B cell (primary cell): ENCODE measurements around the gene MFN1. TPM values are rescaled to one million over a fixed set of nuclear protein-coding genes. Genes with fewer than 3 reads are reported as not detected.

Experiments
- ATAC-seq: fragments of 200-7000 bp; cut with Tn5 transposase; one replicate; pipeline ENCODE4 v1.10.0; 2021; ENCODE audit warnings: low read depth, mild to moderate bottlenecking, moderate number of reproducible peaks, moderate library complexity
- CTCF ChIA-PET: fragments of 350-600 bp; sonication (Branson Sonifier 250); formaldehyde crosslinking; loops from one replicate; lab custom pipeline; 2021; ENCODE audit warnings: antibody characterized with exemption, inconsistent platforms; lab: Charles Lee
- POLR2A ChIA-PET: fragments of 350-600 bp; sonication (Branson Sonifier 250); formaldehyde crosslinking; loops from one replicate; lab custom pipeline; 2021; ENCODE audit warnings: antibody characterized with exemption; lab: Charles Lee
- DNase-seq: peaks from one replicate; pipeline ENCODE4 v3.0.0; 2013
- H2AFZ ChIP-seq: 2 replicates; pipeline ENCODE4 v1.6.1; 2012; ENCODE audit warnings: mild to moderate bottlenecking, low read depth, low read length; ENCODE audit not compliant: insufficient read depth, poor library complexity, severe bottlenecking
- H3K27ac ChIP-seq, 2 donors: 1 replicate in 1 of 2; 2 replicates in 1 of 2; pipeline ENCODE4 v1.5.1; 2012 to 2013; ENCODE audit warnings: low read length in 2 of 2, mild to moderate bottlenecking in 2 of 2, moderate library complexity in 1 of 2
- H3K27me3 ChIP-seq, 4 experiments: fragments of 200-600 bp in 1 of 4; sonication (generic) in 1 of 4; replicated peaks in 1 of 4; 1 replicate in 2 of 4; 2 replicates in 2 of 4; pipeline versions ENCODE4 v1.6.1 to v1.7.0; 2013 to 2016; ENCODE audit warnings: low read length in 3 of 4, mild to moderate bottlenecking in 2 of 4, mixed read lengths in 1 of 4, moderate library complexity in 1 of 4; ENCODE audit not compliant: insufficient read depth in 4 of 4, control insufficient read depth in 3 of 4; ENCODE audit errors: control extremely low read depth in 1 of 4
- H3K36me3 ChIP-seq, 2 experiments: replicated peaks in 1 of 2; 1 replicate in 1 of 2; 2 replicates in 1 of 2; pipeline versions ENCODE4 v1.6.1 to v1.7.1; 2013; ENCODE audit warnings: low read length in 1 of 2; ENCODE audit not compliant: insufficient read depth in 2 of 2, control insufficient read depth in 1 of 2; ENCODE audit errors: control extremely low read depth in 1 of 2, extremely low read depth in 1 of 2
- H3K4me1 ChIP-seq, 2 donors: fragments of 200-600 bp in 1 of 2; sonication (generic) in 1 of 2; 1 replicate in 1 of 2; 2 replicates in 1 of 2; pipeline versions ENCODE4 v1.5.1 to v1.6.1; 2013 to 2017; ENCODE audit warnings: low read length in 2 of 2; ENCODE audit not compliant: control insufficient read depth in 2 of 2, insufficient read depth in 2 of 2
- H3K4me2 ChIP-seq: replicated peaks from 2 replicates; pipeline ENCODE3; 2012; ENCODE audit warnings: mild to moderate bottlenecking, low read depth, low read length; ENCODE audit not compliant: poor library complexity, severe bottlenecking
- H3K4me3 ChIP-seq, 5 experiments: fragments of 200-600 bp in 1 of 5; sonication (generic) in 1 of 5; 1 replicate in 3 of 5; 2 replicates in 2 of 5; pipeline versions ENCODE4 v1.5.1 to v1.7.0; 2011 to 2016; ENCODE audit warnings: low read length in 4 of 5, mild to moderate bottlenecking in 4 of 5, low read depth in 2 of 5, control low read depth in 1 of 5, moderate library complexity in 1 of 5; ENCODE audit not compliant: insufficient read depth in 1 of 5; ENCODE audit errors: control extremely low read depth in 1 of 5, extremely low read depth in 1 of 5
- H3K79me2 ChIP-seq: fragments of 200-600 bp; sonication (generic); one replicate; pipeline ENCODE4 v1.6.0; 2016; ENCODE audit warnings: low read length; ENCODE audit not compliant: control insufficient read depth, insufficient read depth
- H3K9ac ChIP-seq: fragments of 200-600 bp; sonication (generic); 2 replicates; pipeline ENCODE4 v1.6.1; 2017; ENCODE audit warnings: mild to moderate bottlenecking, low read length, moderate library complexity
- H3K9me3 ChIP-seq, 3 donors: one replicate each; pipeline versions ENCODE4 v1.6.1 to v1.7.1; 2013; ENCODE audit warnings: low read length in 2 of 3; ENCODE audit not compliant: control insufficient read depth in 2 of 3, insufficient read depth in 1 of 3; ENCODE audit errors: control extremely low read depth in 1 of 3
- H4K20me1 ChIP-seq: 2 replicates; pipeline ENCODE4 v1.6.0; 2012; ENCODE audit warnings: mild to moderate bottlenecking, low read length; ENCODE audit not compliant: insufficient read depth, control insufficient read depth, poor library complexity, severe bottlenecking
- H3K27ac Mint-ChIP-seq: one replicate; pipeline ENCODE4 v1.8.0; 2021; ENCODE audit warnings: mixed read lengths
- H3K27me3 Mint-ChIP-seq: one replicate; pipeline ENCODE4 v1.8.0; 2021; ENCODE audit warnings: mixed read lengths
- H3K4me1 Mint-ChIP-seq: one replicate; pipeline ENCODE4 v1.8.0; 2021; ENCODE audit warnings: mixed read lengths
- H3K4me3 Mint-ChIP-seq: one replicate; pipeline ENCODE4 v1.8.0; 2021; ENCODE audit warnings: mixed read lengths
- H3K9me3 Mint-ChIP-seq: one replicate; pipeline ENCODE4 v1.8.0; 2022; ENCODE audit warnings: mixed read lengths; ENCODE audit not compliant: insufficient read depth
- CTCF ChIP-seq: fragments of 200-600 bp; IDR thresholded peaks from one replicate; pipeline ENCODE4 v1.8.0; 2022; ENCODE audit warnings: antibody characterized with exemption, mild to moderate bottlenecking
- EZH2 ChIP-seq: IDR thresholded peaks from 2 replicates; pipeline ENCODE4 v1.6.1; 2012; ENCODE audit warnings: borderline replicate concordance, low read depth, mild to moderate bottlenecking, moderate library complexity, low read length; ENCODE audit not compliant: insufficient read depth, poor library complexity, severe bottlenecking
- WGBS: methylation state at CpG from one replicate; pipeline ENCODE4 v1.1.5; 2013; ENCODE audit warnings: missing lambda C conversion rate; ENCODE audit not compliant: insufficient coverage; 5-methylcytosine and 5-hydroxymethylcytosine counted together
- intact Hi-C: fragments of 100-400 bp; cut with micrococcal nuclease; formaldehyde crosslinking; loops from one replicate; pipeline ENCODE4 v1.10.0; 2022
- polyA plus RNA-seq: library from polyadenylated mRNA; depleted of rRNA; stranded (reverse); fragments of >200 nt; gene quantifications from 2 replicates; pipeline ENCODE4 v1.2.3, GENCODE V29; 2012
- total RNA-seq, 2 donors: library from RNA; stranded (reverse); fragments of 120-200 nt in 1 of 2; gene quantifications; 1 replicate in 1 of 2; 2 replicates in 1 of 2; pipeline versions ENCODE4 v1.2.3 to v1.2.4, GENCODE V29; 2013 to 2022

MFN1 gene
- total and polyA plus RNA-seq, 2 donors (not counting 1 experiment from before 2014, with no cell fraction given) = 26.0 to 108 TPM

- H3K36me3 ChIP-seq = peaks cover 7 to 40% of the 10 kb centered on the region in 2 experiments
- peaks cover 28% of the 10 kb centered on the region for H3K4me1 Mint-ChIP-seq
- ChIA-PET POLR2A (interaction anchor here (1.2 kb wide), 1 partner anchor 256 kb away, joined by 3 read pairs; the partner anchor contains the start of genes MRPL47 and NDUFB5), CTCF (interaction anchor here (0.9 to 1.9 kb wide), 3 partner anchors 25 to 333 kb away, joined by 3 to 9 read pairs (median 4); partner anchors contain the start of gene ZNF639)
- intact Hi-C loops = loop anchor here (1.0 to 5.0 kb wide), 5 partner anchors 84 to 1254 kb away; partner anchors contain the start of genes ACTL6A, GNB4 and TTC14
- peaks cover 17 to 32% of the 10 kb centered on the region in 2 donors for H3K4me1 ChIP-seq
- peak; percentile 62 for ATAC-seq
- H3K4me2 ChIP-seq = peak overlapping the region; percentile 75
- no CpG with 5 or more reads among the region's 5 CpGs for WGBS
- TF ChIP-seq CTCF (no peak), EZH2 (no peak)
- no peaks in the 10 kb centered on the region for H3K9me3 Mint-ChIP-seq
- DNase-seq = peak; percentile 83
- peaks cover 55% of the 10 kb centered on the region for H3K79me2 ChIP-seq
- H2AFZ ChIP-seq = peak overlapping the region; percentile 97
- H3K27ac Mint-ChIP-seq = peak overlapping the region; percentile 93
- H4K20me1 ChIP-seq = peaks cover 17% of the 10 kb centered on the region
- H3K27me3 Mint-ChIP-seq = no peaks in the 10 kb centered on the region
- peak overlapping the region; percentile 71 to 86 for H3K27ac ChIP-seq
- H3K9ac ChIP-seq = peak overlapping the region; percentile 88
- H3K9me3 ChIP-seq = no peaks in the 10 kb centered on the region
- H3K4me3 Mint-ChIP-seq = peak overlapping the region; percentile 95
- H3K4me3 ChIP-seq = peak overlapping the region; percentile 83 to 99 (median 98)
- H3K27me3 ChIP-seq = no peaks in the 10 kb centered on the region
Observed at GRCh38 chr3:179348325-179349013, 960 bp downstream of the MFN1 start.

- Mint-ChIP-seq H3K27ac (peak overlapping the region; percentile 32), H3K4me1 (peaks cover 20% of the 10 kb centered on the region), H3K4me3 (no peak overlapping the region), H3K9me3 (no peaks in the 10 kb centered on the region), H3K27me3 (no peaks in the 10 kb centered on the region)
- ChIA-PET POLR2A (no interaction called here), CTCF (no interaction called here)
- H3K4me2 ChIP-seq = no peak overlapping the region
- no peak for DNase-seq
- peaks cover 5 to 8% of the 10 kb centered on the region in 2 donors for H3K4me1 ChIP-seq
- no peaks in the 10 kb centered on the region for H3K27me3 ChIP-seq
- no peak overlapping the region for H2AFZ ChIP-seq
- peak overlapping the region in 1 of 2 donors; percentile 12 for H3K27ac ChIP-seq
- peaks cover 17 to 85% of the 10 kb centered on the region in 2 experiments for H3K36me3 ChIP-seq
- intact Hi-C loops = no loop called here
- no peak for ATAC-seq
- H3K9me3 ChIP-seq = no peaks in the 10 kb centered on the region
- WGBS = no CpG with 5 or more reads among the region's 1 CpG
- TF ChIP-seq EZH2 = no peak
- peaks cover 49% of the 10 kb centered on the region for H4K20me1 ChIP-seq
- H3K4me3 ChIP-seq = no peak overlapping the region
- H3K9ac ChIP-seq = no peak overlapping the region
- peaks cover 51% of the 10 kb centered on the region for H3K79me2 ChIP-seq
Observed at GRCh38 chr3:179355996-179356395, 8.5 kb downstream of the MFN1 start.
